ENCODE results near the gene RCOR2.

- TF ChIP-seq CTCF (conservative IDR thresholded peaks at IDR 0.05 in 1 of 2, IDR thresholded peaks at IDR 0.05 in 1 of 2; ENCODE audit: extremely low read depth in 1 of 2, insufficient read depth in 1 of 2, low read depth in 1 of 2, low read length in 2 of 2) (no peak), EZH2 (IDR thresholded peaks at IDR 0.05; ENCODE audit: borderline replicate concordance, low read length) (no peak)
Observed at GRCh38 chr11:63919267-63920125, 2.5 kb upstream of the RCOR2 start.

All from mammary epithelial cell (primary cell).